Endothelial cell of umbilical vein (primary cell): ENCODE results near the gene SYNDIG1. TPM values are rescaled to one million over a fixed set of nuclear protein-coding genes. Genes with fewer than 3 reads are reported as not detected.

Experiments
- BruUV-seq: library from RNA; stranded (reverse); fragments of 400-500 nt; replicated peaks from 2 replicates; lab custom pipeline; 2021; lab: Mats Ljungman, UMichigan
- CTCF ChIA-PET: fragments of 300-600, 350-600 bp; sonication (Branson Sonifier 250); formaldehyde crosslinking; loops from one replicate; lab custom pipeline; 2021; ENCODE audit warnings: antibody characterized with exemption, inconsistent platforms; lab: Charles Lee
- POLR2A ChIA-PET: fragments of 300-600, 350-600 bp; sonication (Branson Sonifier 250); formaldehyde crosslinking; loops from one replicate; lab custom pipeline; 2021; ENCODE audit warnings: antibody characterized with exemption, inconsistent platforms; lab: Charles Lee
- DNase-seq: peaks from one replicate; pipeline ENCODE4 v3.0.0-alpha.2; 2011; ENCODE audit warnings: low read depth, low spot score
- FAIRE-seq: peaks from 2 replicates; lab custom pipeline; 2011; peaks lifted over from hg19 to GRCh38; lab: Jason Lieb, UNC
- H2AFZ ChIP-seq: 2 replicates; pipeline ENCODE4 v1.6.0; 2012; ENCODE audit warnings: low read depth, low read length, control low read depth, inconsistent platforms
- H3K27ac ChIP-seq: 2 replicates; pipeline ENCODE4 v1.5.1; 2011; ENCODE audit warnings: low read depth, mild to moderate bottlenecking, control low read depth, low read length, moderate library complexity; ENCODE audit not compliant: insufficient read depth
- H3K27me3 ChIP-seq, 2 experiments: 2 replicates each; pipeline versions ENCODE4 v1.6.0 to v1.6.1; 2011; ENCODE audit warnings: low read length in 2 of 2, mixed read lengths in 1 of 2; ENCODE audit not compliant: control insufficient read depth in 2 of 2, insufficient read depth in 2 of 2
- H3K36me3 ChIP-seq, 2 experiments: 2 replicates in 1 of 2; 3 replicates in 1 of 2; pipeline ENCODE4 v1.5.1; 2011; ENCODE audit warnings: low read length in 2 of 2, mild to moderate bottlenecking in 1 of 2, moderate library complexity in 1 of 2; ENCODE audit not compliant: control insufficient read depth in 2 of 2, insufficient read depth in 2 of 2; ENCODE audit errors: extremely low read depth in 1 of 2
- H3K4me1 ChIP-seq: 3 replicates; pipeline ENCODE4 v1.5.1; 2011; ENCODE audit warnings: mild to moderate bottlenecking, low read length; ENCODE audit not compliant: control insufficient read depth, insufficient read depth; ENCODE audit errors: extremely low read depth
- H3K4me2 ChIP-seq: 2 replicates; pipeline ENCODE4 v1.6.1; 2011; ENCODE audit warnings: low read length, control low read depth, mixed read lengths; ENCODE audit not compliant: insufficient read depth
- H3K4me3 ChIP-seq, 3 experiments: fragments of 200-600 bp in 1 of 3; sonication (generic), shearing (Covaris generic) in 1 of 3; replicated peaks in 1 of 3; 2 replicates each; pipeline ENCODE4 v1.5.1; 2011 to 2016; ENCODE audit warnings: control low read depth in 3 of 3, low read length in 3 of 3, mild to moderate bottlenecking in 2 of 3, inconsistent platforms in 1 of 3, low read depth in 1 of 3, moderate library complexity in 1 of 3; ENCODE audit not compliant: insufficient read depth in 1 of 3
- H3K79me2 ChIP-seq: 2 replicates; pipeline ENCODE4 v1.6.0; 2012; ENCODE audit warnings: low read length, inconsistent platforms; ENCODE audit not compliant: control insufficient read depth, insufficient read depth
- H3K9ac ChIP-seq: replicated peaks from 2 replicates; pipeline ENCODE3; 2011; ENCODE audit warnings: low read length, control low read depth; ENCODE audit not compliant: insufficient read depth; ENCODE audit errors: extremely low read depth
- H3K9me1 ChIP-seq: replicated peaks from 3 replicates; pipeline ENCODE4 v1.6.0; 2011; ENCODE audit warnings: mild to moderate bottlenecking, low read length; ENCODE audit not compliant: control insufficient read depth, insufficient read depth; ENCODE audit errors: extremely low read depth
- H3K9me3 ChIP-seq: replicated peaks from 2 replicates; pipeline ENCODE4 v1.5.1; 2012; ENCODE audit warnings: low read length, inconsistent platforms; ENCODE audit not compliant: control insufficient read depth, insufficient read depth
- H4K20me1 ChIP-seq: replicated peaks from 2 replicates; pipeline ENCODE3; 2011; ENCODE audit warnings: mild to moderate bottlenecking, low read length; ENCODE audit not compliant: control insufficient read depth, insufficient read depth; ENCODE audit errors: extremely low read depth
- EZH2 ChIP-seq: IDR thresholded peaks from 2 replicates; pipeline ENCODE4 v1.6.1; 2012; ENCODE audit warnings: borderline replicate concordance, low read depth, mild to moderate bottlenecking, moderate library complexity, low read length, inconsistent platforms; ENCODE audit not compliant: severe bottlenecking
- FOS ChIP-seq: IDR thresholded peaks from 2 replicates; pipeline ENCODE4 v1.6.1; 2011; ENCODE audit warnings: mild to moderate bottlenecking, low read length, moderate library complexity, borderline replicate concordance; ENCODE audit not compliant: insufficient read depth
- POLR2A ChIP-seq: IDR thresholded peaks from 2 replicates; pipeline ENCODE4 v1.6.1; 2012; ENCODE audit warnings: low read depth, mild to moderate bottlenecking, control low read depth, low read length
- POLR2AphosphoS5 ChIP-seq: IDR thresholded peaks from 2 replicates; pipeline ENCODE4 v1.6.1; 2012; ENCODE audit warnings: low read depth, mild to moderate bottlenecking, control low read depth, low read length, moderate library complexity; ENCODE audit not compliant: insufficient read depth
- dilution Hi-C: fragments of 300-500 bp; cut with MboI; formaldehyde crosslinking; loops from one replicate; pipeline ENCODE4 v1.15.0; 2019; ENCODE audit warnings: low sequenced_read_pairs; ENCODE audit not compliant: extremely low pct_ligation_motif_present
- intact Hi-C: fragments of 100-400 bp; cut with micrococcal nuclease; formaldehyde crosslinking; loops from one replicate; pipeline ENCODE4 v1.10.0; 2022
- polyA plus RNA-seq, 4 experiments: library from polyadenylated mRNA; depleted of rRNA in 3 of 4; stranded (reverse) in 3 of 4; unstranded in 1 of 4; fragments of >200 nt; gene quantifications; 2 replicates each; pipeline versions ENCODE4 v1.2.1 to v1.2.3, GENCODE V29; 2011 to 2012; ENCODE audit warnings: missing spikeins in 1 of 4
- total RNA-seq: library from RNA; stranded (reverse); gene quantifications from 2 replicates; pipeline ENCODE4 v1.2.3, GENCODE V29; 2021
- TF ChIP-seq, protein P1 (sequence below), 2 donors: IDR thresholded peaks; 1 replicate in 1 of 2; 2 replicates in 1 of 2; pipeline ENCODE4 v1.5.1; 2011; ENCODE audit warnings: low read length in 2 of 2, mild to moderate bottlenecking in 2 of 2, moderate library complexity in 2 of 2, control low read depth in 1 of 2, inconsistent platforms in 1 of 2, low read depth in 1 of 2; ENCODE audit not compliant: insufficient read depth in 1 of 2; ENCODE audit errors: extremely low read depth in 1 of 2

Gene SYNDIG1
- total and polyA plus RNA-seq, 2 donors (not counting 3 experiments of a cell fraction or from before 2014, with no cell fraction given): not detected

DNA sequence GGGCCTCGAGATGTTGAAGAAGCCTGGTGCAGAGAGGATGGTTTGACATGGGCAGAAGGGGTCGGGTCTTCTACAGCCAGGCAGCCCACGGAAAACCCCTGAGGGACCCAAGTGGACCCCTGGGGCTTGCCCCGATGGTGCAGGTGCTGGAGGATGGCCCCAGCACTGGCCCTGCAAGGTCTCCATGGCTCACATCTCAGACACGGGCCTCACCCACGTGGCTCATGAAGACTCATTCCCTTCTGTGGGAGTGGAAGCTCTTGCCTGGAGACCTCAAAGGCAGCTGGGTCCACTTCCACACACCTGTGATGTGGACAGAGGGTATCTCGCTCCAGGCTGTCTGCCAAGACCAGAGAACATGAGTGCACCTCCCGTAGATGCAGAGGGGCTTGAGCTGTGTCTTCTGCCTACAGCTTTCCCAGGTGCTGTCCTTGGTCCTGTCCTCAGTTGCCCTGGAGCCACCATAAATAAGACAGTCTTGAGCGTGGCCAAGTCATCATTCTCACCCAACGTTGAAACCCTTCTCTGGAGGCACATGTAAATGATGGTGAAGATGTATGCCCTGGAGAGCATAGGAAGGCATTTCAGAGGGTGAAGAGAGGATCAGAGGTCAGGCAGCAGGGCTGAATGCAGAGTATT, 108.0 kb downstream of the SYNDIG1 start:
- dilution Hi-C loops: no loop called here
- DNase-seq (no peak), FAIRE-seq (no peak)
- H3K4me2 ChIP-seq: no peak overlapping the region
- no peaks in the 10 kb centered on the region for H3K27me3 ChIP-seq
- H3K9me3 ChIP-seq: peaks cover 7% of the 10 kb centered on the region
- no peaks in the 10 kb centered on the region for H3K79me2 ChIP-seq
- no peak overlapping the region for H3K4me3 ChIP-seq
- intact Hi-C loops: no loop called here
- H3K36me3 ChIP-seq: no peaks in the 10 kb centered on the region
- H3K27ac ChIP-seq: no peak overlapping the region
- POLR2A ChIA-PET: no interaction called here
- H4K20me1 ChIP-seq: no peaks in the 10 kb centered on the region
- H2AFZ ChIP-seq: no peak overlapping the region
- H3K4me1 ChIP-seq: no peaks in the 10 kb centered on the region
- no TSS peak for BruUV-seq
- TF ChIP-seq FOS (no peak), POLR2A (no peak), POLR2AphosphoS5 (no peak), EZH2 (no peak)
- TF ChIP-seq, protein P1, sequence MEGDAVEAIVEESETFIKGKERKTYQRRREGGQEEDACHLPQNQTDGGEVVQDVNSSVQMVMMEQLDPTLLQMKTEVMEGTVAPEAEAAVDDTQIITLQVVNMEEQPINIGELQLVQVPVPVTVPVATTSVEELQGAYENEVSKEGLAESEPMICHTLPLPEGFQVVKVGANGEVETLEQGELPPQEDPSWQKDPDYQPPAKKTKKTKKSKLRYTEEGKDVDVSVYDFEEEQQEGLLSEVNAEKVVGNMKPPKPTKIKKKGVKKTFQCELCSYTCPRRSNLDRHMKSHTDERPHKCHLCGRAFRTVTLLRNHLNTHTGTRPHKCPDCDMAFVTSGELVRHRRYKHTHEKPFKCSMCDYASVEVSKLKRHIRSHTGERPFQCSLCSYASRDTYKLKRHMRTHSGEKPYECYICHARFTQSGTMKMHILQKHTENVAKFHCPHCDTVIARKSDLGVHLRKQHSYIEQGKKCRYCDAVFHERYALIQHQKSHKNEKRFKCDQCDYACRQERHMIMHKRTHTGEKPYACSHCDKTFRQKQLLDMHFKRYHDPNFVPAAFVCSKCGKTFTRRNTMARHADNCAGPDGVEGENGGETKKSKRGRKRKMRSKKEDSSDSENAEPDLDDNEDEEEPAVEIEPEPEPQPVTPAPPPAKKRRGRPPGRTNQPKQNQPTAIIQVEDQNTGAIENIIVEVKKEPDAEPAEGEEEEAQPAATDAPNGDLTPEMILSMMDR (IDR thresholded peaks at IDR 0.05; ENCODE audit: extremely low read depth in 1 of 2, insufficient read depth in 1 of 2, low read depth in 1 of 2, low read length in 2 of 2): no peak
- H3K9me1 ChIP-seq: no peaks in the 10 kb centered on the region
- H3K9ac ChIP-seq: no peak overlapping the region
- CTCF ChIA-PET: no interaction called here
